Stomach smooth muscle (tissue), 2 donors: Measurements from ENCODE around the gene ADARB1.

Source experiments
- H3K27ac ChIP-seq: one replicate; pipeline ENCODE4 v1.7.0; 2013; ENCODE audit warnings: mild to moderate bottlenecking, low read length, inconsistent platforms
- H3K27me3 ChIP-seq, 2 donors: one replicate each; pipeline ENCODE4 v1.7.0; 2013; ENCODE audit warnings: low read length in 2 of 2; ENCODE audit not compliant: insufficient read depth in 2 of 2, control insufficient read depth in 1 of 2
- H3K36me3 ChIP-seq, 2 donors: one replicate each; pipeline ENCODE4 v1.7.0; 2013; ENCODE audit warnings: low read length in 2 of 2; ENCODE audit not compliant: control insufficient read depth in 2 of 2, insufficient read depth in 2 of 2
- H3K4me1 ChIP-seq: one replicate; pipeline ENCODE4 v1.7.0; 2013; ENCODE audit warnings: low read length; ENCODE audit not compliant: control insufficient read depth, insufficient read depth
- H3K4me3 ChIP-seq, 2 donors: one replicate each; pipeline ENCODE4 v1.7.0; 2013; ENCODE audit warnings: low read length in 2 of 2
- H3K9ac ChIP-seq, 2 donors: one replicate each; pipeline ENCODE4 v1.7.0; 2013; ENCODE audit warnings: low read length in 2 of 2, mild to moderate bottlenecking in 1 of 2
- H3K9me3 ChIP-seq, 2 donors: one replicate each; pipeline ENCODE4 v1.7.0; 2013; ENCODE audit warnings: low read length in 2 of 2; ENCODE audit not compliant: control insufficient read depth in 2 of 2
- donor health status: healthy.
- donor health status: Pancreatic carcinoma.

Gene ADARB1

GRCh38 chr21:45175326-45176095 lies 101.1 kb downstream of the ADARB1 start:
- Histone ChIP-seq H3K27me3 (no peaks in the 10 kb centered on the region), H3K9me3 (no peaks in the 10 kb centered on the region), H3K9ac (no peak overlapping the region), H3K4me1 (no peaks in the 10 kb centered on the region), H3K36me3 (peaks cover 25 to 34% of the 10 kb centered on the region in 2 donors), H3K27ac (no peak overlapping the region), H3K4me3 (no peak overlapping the region)

- H3K27ac ChIP-seq = no peak overlapping the region
- H3K9me3 ChIP-seq = no peaks in the 10 kb centered on the region
- no peaks in the 10 kb centered on the region for H3K27me3 ChIP-seq
- H3K36me3 ChIP-seq = peaks cover 28 to 37% of the 10 kb centered on the region in 2 donors
- no peak overlapping the region for H3K4me3 ChIP-seq
- H3K9ac ChIP-seq = no peak overlapping the region
- no peaks in the 10 kb centered on the region for H3K4me1 ChIP-seq
Observed at GRCh38 chr21:45176141-45176540, 101.8 kb downstream of the ADARB1 start.

DNA sequence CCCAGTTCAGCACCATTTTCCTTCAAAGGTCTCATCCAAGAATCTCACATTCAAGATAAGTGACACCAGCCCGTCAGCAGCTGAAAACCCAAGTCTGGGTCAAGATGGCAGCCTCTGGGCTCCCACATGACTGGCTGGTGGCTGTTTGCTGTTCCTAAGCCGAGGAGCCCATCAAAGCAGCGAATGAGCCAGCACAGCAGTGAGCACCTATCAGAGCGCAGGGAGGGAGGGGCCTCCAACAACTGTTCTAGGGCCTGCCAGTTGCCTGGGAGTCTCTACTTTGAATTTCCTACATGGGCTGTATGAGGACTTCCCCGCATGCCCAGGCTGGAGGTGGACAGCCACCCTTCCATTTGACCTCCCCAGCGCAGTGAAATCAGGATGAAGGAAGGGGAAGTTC lies 102.7 kb downstream of the ADARB1 start:
- Histone ChIP-seq H3K27ac (no peak overlapping the region), H3K36me3 (peaks cover 35 to 45% of the 10 kb centered on the region in 2 donors), H3K27me3 (no peaks in the 10 kb centered on the region), H3K9ac (no peak overlapping the region), H3K9me3 (no peaks in the 10 kb centered on the region), H3K4me1 (no peaks in the 10 kb centered on the region), H3K4me3 (no peak overlapping the region)

DNA sequence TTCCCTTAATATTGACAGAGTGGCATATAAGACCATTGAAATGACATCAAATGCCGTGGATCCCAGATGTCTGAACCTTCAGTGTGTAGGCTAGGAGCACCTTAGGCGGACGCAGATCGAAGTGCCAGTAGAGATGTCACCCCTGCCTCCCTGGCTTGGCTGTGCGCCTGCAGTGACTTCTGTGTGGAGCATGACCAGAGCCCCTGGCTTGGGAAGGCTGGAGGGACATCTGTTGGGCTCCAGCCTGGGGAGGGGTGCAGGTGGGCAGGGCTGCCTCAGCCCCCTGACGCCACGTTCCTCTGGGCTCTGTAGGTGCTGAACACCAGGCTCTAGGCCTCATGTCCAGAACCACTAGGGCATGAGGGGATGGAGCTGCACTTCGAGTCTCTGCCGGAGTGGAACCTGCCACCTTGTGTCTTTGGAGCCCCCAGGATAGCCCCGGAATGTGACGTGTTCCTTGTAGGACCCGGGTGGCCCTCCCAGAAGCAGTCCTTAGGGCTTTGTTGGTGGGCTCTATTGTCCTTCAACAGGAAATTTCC lies 103.8 kb downstream of the ADARB1 start:
- Histone ChIP-seq H3K27me3 (no peaks in the 10 kb centered on the region), H3K4me1 (no peaks in the 10 kb centered on the region), H3K9ac (no peak overlapping the region), H3K4me3 (no peak overlapping the region), H3K9me3 (no peaks in the 10 kb centered on the region), H3K27ac (no peak overlapping the region), H3K36me3 (peaks cover 36 to 39% of the 10 kb centered on the region in 2 donors)

GRCh38 chr21:45178971-45179370 lies 104.6 kb downstream of the ADARB1 start:
- no peaks in the 10 kb centered on the region for H3K4me1 ChIP-seq
- H3K9me3 ChIP-seq = no peaks in the 10 kb centered on the region
- H3K27me3 ChIP-seq = no peaks in the 10 kb centered on the region
- no peak overlapping the region for H3K27ac ChIP-seq
- peaks cover 36 to 39% of the 10 kb centered on the region in 2 donors for H3K36me3 ChIP-seq
- no peak overlapping the region for H3K9ac ChIP-seq
- no peak overlapping the region for H3K4me3 ChIP-seq

GRCh38 chr21:45179568-45180245 lies 105.3 kb downstream of the ADARB1 start:
- Histone ChIP-seq H3K27ac (no peak overlapping the region), H3K4me3 (no peak overlapping the region), H3K36me3 (peaks cover 38 to 40% of the 10 kb centered on the region in 2 donors), H3K9ac (no peak overlapping the region), H3K27me3 (no peaks in the 10 kb centered on the region), H3K4me1 (no peaks in the 10 kb centered on the region), H3K9me3 (no peaks in the 10 kb centered on the region)

- Histone ChIP-seq H3K9ac (no peak overlapping the region), H3K27me3 (no peaks in the 10 kb centered on the region), H3K9me3 (no peaks in the 10 kb centered on the region), H3K4me3 (no peak overlapping the region), H3K27ac (no peak overlapping the region), H3K4me1 (no peaks in the 10 kb centered on the region), H3K36me3 (peaks cover 43 to 45% of the 10 kb centered on the region in 2 donors)
Observed at GRCh38 chr21:45180246-45180599, 105.8 kb downstream of the ADARB1 start.

- Histone ChIP-seq H3K27ac (no peak overlapping the region), H3K9ac (no peak overlapping the region), H3K4me1 (no peaks in the 10 kb centered on the region), H3K36me3 (peaks cover 48 to 51% of the 10 kb centered on the region in 2 donors), H3K9me3 (peaks cover 3 to 4% of the 10 kb centered on the region in 2 donors), H3K27me3 (no peaks in the 10 kb centered on the region), H3K4me3 (no peak overlapping the region)
Observed at GRCh38 chr21:45182958-45183357, 108.6 kb downstream of the ADARB1 start.

- H3K4me1 ChIP-seq = no peaks in the 10 kb centered on the region
- H3K9ac ChIP-seq = no peak overlapping the region
- peaks cover 3 to 4% of the 10 kb centered on the region in 2 donors for H3K9me3 ChIP-seq
- no peak overlapping the region for H3K4me3 ChIP-seq
- no peaks in the 10 kb centered on the region for H3K27me3 ChIP-seq
- H3K27ac ChIP-seq = no peak overlapping the region
- H3K36me3 ChIP-seq = peaks cover 42 to 44% of the 10 kb centered on the region in 2 donors
Observed at GRCh38 chr21:45183852-45184251, 109.5 kb downstream of the ADARB1 start.

- Histone ChIP-seq H3K27ac (no peak overlapping the region), H3K27me3 (no peaks in the 10 kb centered on the region), H3K9ac (no peak overlapping the region), H3K4me3 (no peak overlapping the region), H3K36me3 (peaks cover 41 to 44% of the 10 kb centered on the region in 2 donors), H3K9me3 (peaks cover 3 to 4% of the 10 kb centered on the region in 2 donors), H3K4me1 (no peaks in the 10 kb centered on the region)
Observed at GRCh38 chr21:45184869-45185268, 110.5 kb downstream of the ADARB1 start.

- Histone ChIP-seq H3K36me3 (peaks cover 34 to 35% of the 10 kb centered on the region in 2 donors), H3K4me1 (no peaks in the 10 kb centered on the region), H3K27ac (no peak overlapping the region), H3K9me3 (peaks cover 3 to 4% of the 10 kb centered on the region in 2 donors), H3K27me3 (no peaks in the 10 kb centered on the region), H3K4me3 (no peak overlapping the region), H3K9ac (no peak overlapping the region)
Observed at GRCh38 chr21:45186709-45187108, 112.3 kb downstream of the ADARB1 start.
